ENCODE measurements around the gene AIDA. TPM values are rescaled to one million over a fixed set of nuclear protein-coding genes. Genes with fewer than 3 reads are reported as not detected.
A peak's percentile ranks its signal among the peaks of the same experiment; 100 is the strongest.

AIDA gene
- total RNA-seq, 2 experiments from 2014 or later, result 54.3 to 61.6 TPM

- ChIA-PET POLR2A (interaction anchor here (0.8 to 3.2 kb wide), 9 partner anchors 10 to 69 kb away, joined by 3 to 33 read pairs (median 4); partner anchors contain the start of genes AIDA and BROX), CTCF (interaction anchor here (0.6 to 4.4 kb wide), 6 partner anchors 10 to 179 kb away, joined by 3 to 17 read pairs (median 8); partner anchors contain the start of gene TAF1A)
- Mint-ChIP-seq H3K27me3 (no peaks in the 10 kb centered on the region), H3K36me3 (ENCODE audit: low read depth) (peaks cover 13% of the 10 kb centered on the region), H3K4me1 (ENCODE audit: low read depth) (peaks cover 20% of the 10 kb centered on the region), H3K9me3 (no peaks in the 10 kb centered on the region), H3K4me3 (peak overlapping the region; percentile 87), H3K27ac (peak overlapping the region; percentile 96)
- DNase-seq (peak; percentile 98), ATAC-seq (peak; percentile 97)
- no peak for TF ChIP-seq CTCF (IDR thresholded peaks at IDR 0.05)
- intact Hi-C loops (cut with micrococcal nuclease), result loop anchor here (1.0 to 2.0 kb wide), 2 partner anchors 10 to 55 kb away; partner anchors contain the start of gene TAF1A
Observed at GRCh38 chr1:222643938-222644635, 68.2 kb downstream of the AIDA start.

GRCh38 chr1:222643606-222643937 is 68.7 kb downstream of the AIDA start:
- CTCF ChIA-PET, result interaction anchor here (0.6 to 4.4 kb wide), 4 partner anchors 9 to 179 kb away, joined by 4 to 17 read pairs (median 10); no protein-coding TSS in a partner anchor
- peaks cover 12% of the 10 kb centered on the region for H3K36me3 Mint-ChIP-seq (ENCODE audit: low read depth)
- ATAC-seq (peak; percentile 67), DNase-seq (no peak)
- POLR2A ChIA-PET, result interaction anchor here (0.8 to 3.2 kb wide), 6 partner anchors 10 to 69 kb away, joined by 3 to 33 read pairs (median 6); partner anchors contain the start of genes AIDA and BROX
- peak overlapping the region; percentile 96 for H3K27ac Mint-ChIP-seq
- intact Hi-C loops (cut with micrococcal nuclease), result no loop called here
- no peaks in the 10 kb centered on the region for H3K9me3 Mint-ChIP-seq
- no peaks in the 10 kb centered on the region for H3K27me3 Mint-ChIP-seq
- peaks cover 20% of the 10 kb centered on the region for H3K4me1 Mint-ChIP-seq (ENCODE audit: low read depth)
- no peak for TF ChIP-seq CTCF (IDR thresholded peaks at IDR 0.05)
- H3K4me3 Mint-ChIP-seq, result peak overlapping the region; percentile 87

- no peak for TF ChIP-seq CTCF (IDR thresholded peaks at IDR 0.05)
- ChIA-PET POLR2A (interaction anchor here (2.1 kb wide), 1 partner anchor 71 kb away, joined by 16 read pairs; the partner anchor contains the start of genes AIDA and BROX), CTCF (interaction anchor here (1.5 to 4.4 kb wide), 3 partner anchors 8 to 178 kb away, joined by 3 to 17 read pairs (median 4); no protein-coding TSS in a partner anchor)
- no peak for ATAC-seq
- Mint-ChIP-seq H3K4me1 (ENCODE audit: low read depth) (peaks cover 17% of the 10 kb centered on the region), H3K36me3 (ENCODE audit: low read depth) (peaks cover 12% of the 10 kb centered on the region), H3K27me3 (no peaks in the 10 kb centered on the region), H3K9me3 (no peaks in the 10 kb centered on the region), H3K4me3 (peak overlapping the region; percentile 87), H3K27ac (no peak overlapping the region)
- intact Hi-C loops (cut with micrococcal nuclease), result no loop called here
- no peak for DNase-seq
Observed at GRCh38 chr1:222642468-222642867, 69.8 kb downstream of the AIDA start.

GRCh38 chr1:222641269-222641948 is 70.9 kb downstream of the AIDA start:
- H3K36me3 Mint-ChIP-seq (ENCODE audit: low read depth), result peaks cover 15% of the 10 kb centered on the region
- POLR2A ChIA-PET, result no interaction called here
- intact Hi-C loops (cut with micrococcal nuclease), result no loop called here
- no peak for TF ChIP-seq CTCF (IDR thresholded peaks at IDR 0.05)
- no peaks in the 10 kb centered on the region for H3K9me3 Mint-ChIP-seq
- no peak overlapping the region for H3K4me3 Mint-ChIP-seq
- DNase-seq (no peak), ATAC-seq (no peak)
- no peak overlapping the region for H3K27ac Mint-ChIP-seq
- peaks cover 15% of the 10 kb centered on the region for H3K4me1 Mint-ChIP-seq (ENCODE audit: low read depth)
- CTCF ChIA-PET, result interaction anchor here (0.6 to 1.6 kb wide), 2 partner anchors 13 to 59 kb away, joined by 3 read pairs; no protein-coding TSS in a partner anchor
- no peaks in the 10 kb centered on the region for H3K27me3 Mint-ChIP-seq
